Measurements from ENCODE around the gene PPM1A.

GRCh38 chr14:60348211-60348610 lies 99.2 kb downstream of the PPM1A start:
- TF ChIP-seq REST (IDR thresholded peaks at IDR 0.05; ENCODE audit: low read depth) (no peak), FOXM1 (IDR thresholded peaks at IDR 0.05; ENCODE audit: borderline replicate concordance, low read depth) (no peak), EP300 (IDR thresholded peaks at IDR 0.05; ENCODE audit: borderline replicate concordance) (no peak), TAF1 (IDR thresholded peaks at IDR 0.05; ENCODE audit: low read depth) (no peak), MAX (IDR thresholded peaks at IDR 0.05) (no peak), ZBTB7A (IDR thresholded peaks at IDR 0.05; ENCODE audit: low read depth) (no peak), TCF12 (IDR thresholded peaks at IDR 0.05; ENCODE audit: low read depth) (no peak), CEBPB (IDR thresholded peaks at IDR 0.05) (no peak), RAD21 (IDR thresholded peaks at IDR 0.05; ENCODE audit: low read depth) (no peak)
